Lung (tissue), 12 donors: ENCODE measurements around the gene CIP2A. TPM values are rescaled to one million over a fixed set of nuclear protein-coding genes. Genes with fewer than 3 reads are reported as not detected.

ENCODE experiments used
- ATAC-seq: fragments of 200-7000 bp; cut with Tn5 transposase; one replicate; pipeline ENCODE4 v1.9.1; 2020; ENCODE audit warnings: moderate number of reproducible peaks; ENCODE audit not compliant: insufficient read depth, low FRiP score
- DNase-seq, 3 donors: peaks; one replicate each; pipeline ENCODE4 v3.0.0-alpha.2; 2013 to 2017
- H3K27ac ChIP-seq, 2 donors: one replicate each; pipeline ENCODE4 v1.5.1; 2013; ENCODE audit warnings: mild to moderate bottlenecking in 2 of 2, moderate library complexity in 2 of 2, control low read depth in 1 of 2, inconsistent platforms in 1 of 2, low read depth in 1 of 2, low read length in 1 of 2
- H3K27me3 ChIP-seq, 3 donors: one replicate each; pipeline ENCODE4 v1.5.1; 2013; ENCODE audit warnings: low read length in 2 of 3; ENCODE audit not compliant: control insufficient read depth in 3 of 3, insufficient read depth in 3 of 3
- H3K36me3 ChIP-seq, 4 donors: one replicate each; pipeline ENCODE4 v1.5.1; 2013; ENCODE audit warnings: low read length in 4 of 4, mild to moderate bottlenecking in 1 of 4, moderate library complexity in 1 of 4; ENCODE audit not compliant: control insufficient read depth in 4 of 4, insufficient read depth in 4 of 4
- H3K4me1 ChIP-seq, 5 donors: one replicate each; pipeline ENCODE4 v1.5.1; 2013; ENCODE audit warnings: low read length in 5 of 5, mild to moderate bottlenecking in 2 of 5, moderate library complexity in 1 of 5; ENCODE audit not compliant: control insufficient read depth in 5 of 5, insufficient read depth in 5 of 5
- H3K4me3 ChIP-seq: one replicate; pipeline ENCODE4 v1.5.1; 2013; ENCODE audit warnings: mild to moderate bottlenecking, control low read depth, moderate library complexity
- H3K9ac ChIP-seq, 2 donors: one replicate each; pipeline ENCODE4 v1.5.1; 2013; ENCODE audit warnings: low read length in 2 of 2, control low read depth in 1 of 2; ENCODE audit not compliant: insufficient read depth in 1 of 2
- H3K9me3 ChIP-seq, 4 donors: one replicate each; pipeline ENCODE4 v1.5.1; 2013; ENCODE audit warnings: low read length in 3 of 4, mild to moderate bottlenecking in 1 of 4, moderate library complexity in 1 of 4; ENCODE audit not compliant: control insufficient read depth in 4 of 4, insufficient read depth in 3 of 4
- WGBS, 2 donors: extraction: QIAGEN DNeasy Blood & Tissue Kit; methylation state at CpG; one replicate each; pipeline ENCODE4 v1.1.7; 2013; 5-methylcytosine and 5-hydroxymethylcytosine counted together
- polyA plus RNA-seq, 2 donors: library from polyadenylated mRNA; stranded (reverse); fragments of 200-250 nt; gene quantifications; one replicate each; pipeline ENCODE4 v1.2.1, GENCODE V29; 2013
- total RNA-seq, 2 donors: library from RNA; depleted of rRNA in 1 of 2; stranded (reverse); fragments of >200 nt in 1 of 2; gene quantifications; one replicate each; pipeline ENCODE4 v1.2.1, GENCODE V29; 2014 to 2021
- TF ChIP-seq, protein P1 (sequence below): IDR thresholded peaks from 2 replicates; pipeline ENCODE4 v1.5.1; 2012; ENCODE audit warnings: mild to moderate bottlenecking; ENCODE audit errors: control extremely low read depth, extremely low read depth
- donor health status: control.
- donor health status: control.
- donor health status: Bipolar disorder and iron deficiency.
- donor health status: healthy.
- donor health status: DM: yes; HTN: yes; CAD: no.

Gene CIP2A
- total and polyA plus RNA-seq, 4 donors: 1.1 to 12.9 (median 2.1) TPM

DNA sequence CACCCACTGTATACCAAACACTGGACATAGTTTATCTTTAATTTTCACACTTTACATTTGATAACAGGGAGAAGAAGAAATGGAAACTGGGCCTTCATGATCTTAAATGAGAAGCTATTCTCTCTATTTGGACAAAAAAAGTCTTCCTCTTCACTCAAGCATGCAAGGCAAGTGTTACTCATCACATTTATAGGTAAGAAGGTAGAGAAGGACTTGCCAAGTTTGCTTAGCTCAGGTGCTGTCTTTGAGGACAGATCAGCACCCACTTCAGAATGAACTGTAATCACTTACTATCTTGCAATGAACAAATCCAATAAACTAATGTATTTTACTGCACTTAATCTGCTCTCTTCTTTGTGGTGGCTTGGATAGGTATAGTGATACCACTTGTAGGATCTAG, 77.7 kb downstream of the CIP2A start:
- TF ChIP-seq, protein P1, sequence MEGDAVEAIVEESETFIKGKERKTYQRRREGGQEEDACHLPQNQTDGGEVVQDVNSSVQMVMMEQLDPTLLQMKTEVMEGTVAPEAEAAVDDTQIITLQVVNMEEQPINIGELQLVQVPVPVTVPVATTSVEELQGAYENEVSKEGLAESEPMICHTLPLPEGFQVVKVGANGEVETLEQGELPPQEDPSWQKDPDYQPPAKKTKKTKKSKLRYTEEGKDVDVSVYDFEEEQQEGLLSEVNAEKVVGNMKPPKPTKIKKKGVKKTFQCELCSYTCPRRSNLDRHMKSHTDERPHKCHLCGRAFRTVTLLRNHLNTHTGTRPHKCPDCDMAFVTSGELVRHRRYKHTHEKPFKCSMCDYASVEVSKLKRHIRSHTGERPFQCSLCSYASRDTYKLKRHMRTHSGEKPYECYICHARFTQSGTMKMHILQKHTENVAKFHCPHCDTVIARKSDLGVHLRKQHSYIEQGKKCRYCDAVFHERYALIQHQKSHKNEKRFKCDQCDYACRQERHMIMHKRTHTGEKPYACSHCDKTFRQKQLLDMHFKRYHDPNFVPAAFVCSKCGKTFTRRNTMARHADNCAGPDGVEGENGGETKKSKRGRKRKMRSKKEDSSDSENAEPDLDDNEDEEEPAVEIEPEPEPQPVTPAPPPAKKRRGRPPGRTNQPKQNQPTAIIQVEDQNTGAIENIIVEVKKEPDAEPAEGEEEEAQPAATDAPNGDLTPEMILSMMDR: no peak
- Histone ChIP-seq H3K4me3 (no peak overlapping the region), H3K27ac (no peak overlapping the region), H3K9ac (no peak overlapping the region), H3K36me3 (no peaks in the 10 kb centered on the region), H3K9me3 (no peaks in the 10 kb centered on the region), H3K27me3 (no peaks in the 10 kb centered on the region), H3K4me1 (no peaks in the 10 kb centered on the region)
- no peak for ATAC-seq
- no peak for DNase-seq

DNA sequence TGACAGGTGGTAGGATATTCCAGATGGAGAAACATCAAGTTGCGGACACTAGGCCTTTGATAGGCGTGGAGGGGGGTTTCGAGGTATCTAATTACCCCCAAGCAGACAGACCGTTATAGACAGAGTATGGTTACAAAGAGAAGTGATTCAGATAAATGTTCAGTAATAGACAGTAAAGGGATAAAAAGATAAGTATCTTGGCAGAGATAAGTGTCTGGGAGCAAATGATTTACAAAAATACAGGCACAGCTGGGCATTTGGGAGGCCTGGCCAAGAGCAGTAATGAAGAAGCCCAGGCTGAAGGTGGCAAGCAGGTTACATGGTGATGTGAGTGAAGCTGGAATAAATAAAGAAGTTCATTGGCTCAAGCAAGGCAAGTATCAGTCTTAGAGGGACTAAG, 78.2 kb downstream of the CIP2A start:
- WGBS, 2 donors: 97 to 98% methylated on average over 4 of the region's 4 CpGs

DNA sequence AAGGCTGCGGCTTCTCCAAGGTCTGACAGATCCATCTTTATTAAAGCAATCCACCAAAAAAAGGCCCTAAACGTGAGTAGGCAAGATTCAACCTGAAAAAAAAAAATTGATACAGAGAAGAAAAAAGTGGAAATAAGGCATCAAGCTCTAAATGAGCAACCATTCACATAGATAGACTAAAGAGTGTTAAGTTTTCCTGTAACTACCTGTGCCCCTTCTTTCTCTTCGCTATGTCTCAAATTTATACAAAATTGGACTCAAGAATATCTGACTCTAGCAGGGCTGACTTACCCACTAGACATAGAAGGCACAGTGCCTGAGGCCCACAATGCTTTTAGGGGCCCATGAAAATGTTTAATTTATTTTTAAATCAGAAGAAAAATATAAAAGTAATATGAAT, 78.7 kb downstream of the CIP2A start, which contains the start of gene MYH15:
Gene MYH15, minus strand, starts transcription at position 101 of the 400 bp plus-strand sequence. Its CDS starts 66 bp downstream, at position 35.
- Histone ChIP-seq H3K27me3 (no peaks in the 10 kb centered on the region), H3K36me3 (no peaks in the 10 kb centered on the region), H3K4me1 (no peaks in the 10 kb centered on the region), H3K9ac (no peak within 1 kb of the TSS), H3K27ac (no peak within 1 kb of the TSS), H3K9me3 (no peaks in the 10 kb centered on the region), H3K4me3 (no peak within 1 kb of the TSS)
- no peak for DNase-seq
- TF ChIP-seq, protein P1: no peak
- no peak for ATAC-seq
- WGBS, 2 donors: 91% methylated on average over 3 of the region's 3 CpGs

More for the DNA sequence above, 78.2 kb downstream of the CIP2A start:
- no peaks in the 10 kb centered on the region for H3K9me3 ChIP-seq
- H3K36me3 ChIP-seq: no peaks in the 10 kb centered on the region
- ATAC-seq (no peak), DNase-seq (no peak)
- TF ChIP-seq, protein P1: no peak
- H3K27me3 ChIP-seq: no peaks in the 10 kb centered on the region
- no peak overlapping the region for H3K27ac ChIP-seq
- H3K4me1 ChIP-seq: no peaks in the 10 kb centered on the region
- H3K4me3 ChIP-seq: no peak overlapping the region
- no peak overlapping the region for H3K9ac ChIP-seq

DNA sequence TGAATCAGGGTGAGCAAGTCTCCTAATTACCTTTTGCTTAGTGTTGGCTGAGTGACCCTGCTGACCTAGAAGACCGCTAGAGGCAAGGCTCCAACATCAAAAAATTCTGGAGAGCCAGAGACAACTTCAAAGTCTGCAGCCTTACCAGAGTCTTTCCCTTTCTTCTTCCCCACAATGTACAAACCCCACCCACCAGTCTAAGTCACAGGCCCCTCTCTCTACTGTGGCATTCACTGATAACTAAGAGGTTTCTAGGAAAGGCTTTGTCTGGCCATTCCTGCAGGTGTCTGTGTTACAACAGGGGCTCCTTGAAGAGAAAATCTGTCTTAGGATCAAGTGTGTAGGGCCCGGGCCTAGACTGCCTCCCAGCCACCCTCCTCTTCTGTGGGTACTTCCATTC, 79.4 kb downstream of the CIP2A start:
- H3K4me3 ChIP-seq: no peak overlapping the region
- H3K27ac ChIP-seq: no peak overlapping the region
- no peak overlapping the region for H3K9ac ChIP-seq
- H3K4me1 ChIP-seq: no peaks in the 10 kb centered on the region
- H3K27me3 ChIP-seq: no peaks in the 10 kb centered on the region
- no peak for ATAC-seq
- TF ChIP-seq, protein P1: no peak
- DNase-seq: no peak
- 84 to 87% methylated on average over 2 of the region's 2 CpGs for WGBS, 2 donors
- no peaks in the 10 kb centered on the region for H3K36me3 ChIP-seq
- H3K9me3 ChIP-seq: no peaks in the 10 kb centered on the region
